ENCODE data around the gene HSPH1. TPM values are rescaled to one million over a fixed set of nuclear protein-coding genes. Genes with fewer than 3 reads are reported as not detected.

The HSPH1 gene
- 26.3 and 32.4 TPM in 2 replicates for total RNA-seq

DNA sequence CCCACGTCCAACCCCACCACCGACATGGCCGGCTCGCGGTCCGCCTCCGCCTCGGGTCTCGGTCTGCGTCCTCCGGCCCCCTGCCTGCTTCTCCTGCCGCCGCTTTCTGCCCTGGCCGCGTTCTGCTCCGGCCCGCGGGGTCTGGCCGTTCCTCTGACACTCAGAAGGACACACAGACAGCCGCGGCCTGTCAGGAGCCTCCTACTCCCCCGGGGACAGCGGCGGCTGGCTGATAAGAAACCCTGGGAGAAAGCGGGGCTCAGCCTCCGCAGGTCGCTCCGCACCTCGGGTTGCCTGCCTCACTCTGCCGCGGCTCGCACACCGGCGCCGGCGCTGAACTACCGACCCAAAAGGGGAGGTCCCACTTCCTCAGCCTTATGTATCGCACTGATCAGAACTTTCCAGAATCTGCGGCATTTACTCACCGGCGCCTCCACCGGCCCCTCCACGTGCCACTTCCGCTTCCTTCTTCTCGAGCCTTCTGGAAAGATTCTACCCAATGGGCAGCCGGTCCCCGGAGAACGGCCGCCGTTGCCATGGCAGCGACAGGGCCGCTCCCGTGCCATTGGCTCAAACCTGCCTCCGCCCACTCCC lies at the start of gene HSPH1:
TSS of gene HSPH1 (minus strand) at position 348 of the 594 bp plus-strand sequence. CDS start at position 26, 322 bp downstream.
- TF ChIP-seq, protein P1, sequence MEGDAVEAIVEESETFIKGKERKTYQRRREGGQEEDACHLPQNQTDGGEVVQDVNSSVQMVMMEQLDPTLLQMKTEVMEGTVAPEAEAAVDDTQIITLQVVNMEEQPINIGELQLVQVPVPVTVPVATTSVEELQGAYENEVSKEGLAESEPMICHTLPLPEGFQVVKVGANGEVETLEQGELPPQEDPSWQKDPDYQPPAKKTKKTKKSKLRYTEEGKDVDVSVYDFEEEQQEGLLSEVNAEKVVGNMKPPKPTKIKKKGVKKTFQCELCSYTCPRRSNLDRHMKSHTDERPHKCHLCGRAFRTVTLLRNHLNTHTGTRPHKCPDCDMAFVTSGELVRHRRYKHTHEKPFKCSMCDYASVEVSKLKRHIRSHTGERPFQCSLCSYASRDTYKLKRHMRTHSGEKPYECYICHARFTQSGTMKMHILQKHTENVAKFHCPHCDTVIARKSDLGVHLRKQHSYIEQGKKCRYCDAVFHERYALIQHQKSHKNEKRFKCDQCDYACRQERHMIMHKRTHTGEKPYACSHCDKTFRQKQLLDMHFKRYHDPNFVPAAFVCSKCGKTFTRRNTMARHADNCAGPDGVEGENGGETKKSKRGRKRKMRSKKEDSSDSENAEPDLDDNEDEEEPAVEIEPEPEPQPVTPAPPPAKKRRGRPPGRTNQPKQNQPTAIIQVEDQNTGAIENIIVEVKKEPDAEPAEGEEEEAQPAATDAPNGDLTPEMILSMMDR (IDR thresholded peaks at IDR 0.05; ENCODE audit: insufficient read depth, low read length, severe bottlenecking), result peak; percentile 25
- Histone ChIP-seq H3K36me3 (ENCODE audit: control insufficient read depth, insufficient read depth, low read length) (no peaks in the 10 kb centered on the region), H3K27me3 (ENCODE audit: control insufficient read depth, insufficient read depth, low read length) (no peaks in the 10 kb centered on the region), H3K4me3 (ENCODE audit: low read depth, low read length) (peak within 1 kb of the TSS; percentile 94)
- peak; percentile 93 for DNase-seq (ENCODE audit: low read depth)
- FAIRE-seq, result no peak

DNA sequence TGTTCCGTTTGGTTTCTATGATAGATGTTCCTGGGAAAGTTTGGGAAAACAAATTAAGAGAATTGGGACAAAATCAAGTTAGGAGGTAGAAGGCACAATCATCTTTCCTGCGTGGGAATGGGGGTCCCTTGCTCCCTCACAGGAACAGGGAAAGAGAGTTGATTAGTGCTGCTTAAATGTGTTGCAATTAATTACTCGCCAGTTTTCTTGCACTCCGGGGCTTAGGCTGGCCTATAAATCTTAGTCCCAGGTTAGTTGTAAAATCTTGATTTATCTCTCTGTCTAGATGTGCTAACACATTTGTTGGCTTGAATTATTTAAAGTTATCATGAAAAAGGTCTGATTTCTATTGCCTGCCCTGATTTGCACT lies 48.1 kb upstream of the HSPH1 start:
- TF ChIP-seq, protein P1 (IDR thresholded peaks at IDR 0.05; ENCODE audit: insufficient read depth, low read length, severe bottlenecking), result no peak
- FAIRE-seq (no peak), DNase-seq (ENCODE audit: low read depth) (no peak)
- no peaks in the 10 kb centered on the region for H3K36me3 ChIP-seq (ENCODE audit: control insufficient read depth, insufficient read depth, low read length)
- H3K27me3 ChIP-seq (ENCODE audit: control insufficient read depth, insufficient read depth, low read length), result no peaks in the 10 kb centered on the region
- H3K4me3 ChIP-seq (ENCODE audit: low read depth, low read length), result no peak overlapping the region

DNA sequence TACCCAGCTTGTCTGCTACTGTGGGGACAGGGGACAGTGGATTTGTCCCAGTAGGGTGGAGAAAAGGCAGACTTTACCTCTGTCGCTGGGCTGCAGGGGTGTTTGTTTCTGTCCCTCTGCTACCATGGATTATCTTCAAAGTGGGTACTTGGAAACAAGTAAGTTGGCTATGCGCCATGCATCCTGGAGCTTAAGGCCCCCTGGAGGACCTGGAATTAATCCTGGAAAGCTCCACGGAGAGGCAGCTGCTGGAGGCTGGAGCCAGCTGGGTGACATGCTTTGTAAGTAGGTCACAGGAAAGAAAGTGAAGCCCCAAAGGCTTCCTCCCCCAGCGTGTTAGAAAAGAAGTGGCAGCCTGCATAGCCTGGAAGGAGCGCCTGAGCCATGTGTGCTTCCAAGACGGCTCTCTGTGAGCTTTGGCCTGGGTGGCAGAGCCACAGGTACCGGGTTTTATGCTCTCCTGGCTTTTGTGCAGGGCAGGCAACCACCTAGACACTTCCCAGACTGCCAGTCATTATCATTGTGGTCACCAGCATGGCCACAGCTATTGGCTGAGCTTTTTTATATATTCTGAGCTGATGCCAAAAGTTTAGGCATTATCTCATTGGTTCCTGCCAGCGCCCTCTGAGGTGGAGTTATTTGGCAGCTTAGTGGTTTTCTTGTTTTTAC lies 47.6 kb upstream of the HSPH1 start:
- FAIRE-seq, result no peak

DNA sequence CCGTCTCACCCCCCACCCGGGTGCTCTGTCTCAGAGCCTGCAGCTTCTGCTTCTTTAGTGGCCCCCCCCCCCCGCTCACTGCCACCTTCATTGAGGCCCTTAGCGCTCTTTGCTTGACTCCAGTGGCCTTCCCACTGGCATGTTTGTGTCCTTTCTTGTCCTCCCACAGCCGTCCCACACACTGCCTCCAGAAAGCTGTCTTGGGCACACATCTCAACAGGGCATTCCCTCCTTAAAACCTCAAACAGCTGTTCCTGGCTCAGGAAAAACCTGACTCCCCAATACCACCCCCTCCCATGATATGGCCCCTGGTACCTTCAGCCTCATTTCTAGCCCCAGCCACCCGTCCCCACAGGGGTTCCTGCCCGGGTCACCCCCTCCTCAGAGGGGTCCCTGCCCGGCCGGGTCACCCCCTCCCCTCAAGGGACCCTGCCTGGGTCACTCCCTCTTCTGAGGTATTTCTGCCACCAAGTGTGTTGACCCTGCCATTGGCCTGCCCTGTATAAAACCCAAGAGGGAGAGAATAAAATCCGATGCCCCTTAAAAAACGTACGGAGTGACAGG lies 46.9 kb upstream of the HSPH1 start:
- FAIRE-seq, result no peak
- TF ChIP-seq, protein P1 (IDR thresholded peaks at IDR 0.05; ENCODE audit: insufficient read depth, low read length, severe bottlenecking), result no peak
- Histone ChIP-seq H3K36me3 (ENCODE audit: control insufficient read depth, insufficient read depth, low read length) (no peaks in the 10 kb centered on the region), H3K4me3 (ENCODE audit: low read depth, low read length) (no peak overlapping the region), H3K27me3 (ENCODE audit: control insufficient read depth, insufficient read depth, low read length) (no peaks in the 10 kb centered on the region)
- no peak for DNase-seq (ENCODE audit: low read depth)

More for the DNA sequence above, 47.6 kb upstream of the HSPH1 start:
- DNase-seq (ENCODE audit: low read depth), result no peak
- H3K4me3 ChIP-seq (ENCODE audit: low read depth, low read length), result no peak overlapping the region
- no peaks in the 10 kb centered on the region for H3K27me3 ChIP-seq (ENCODE audit: control insufficient read depth, insufficient read depth, low read length)
- TF ChIP-seq, protein P1 (IDR thresholded peaks at IDR 0.05; ENCODE audit: insufficient read depth, low read length, severe bottlenecking), result no peak
- no peaks in the 10 kb centered on the region for H3K36me3 ChIP-seq (ENCODE audit: control insufficient read depth, insufficient read depth, low read length)

DNA sequence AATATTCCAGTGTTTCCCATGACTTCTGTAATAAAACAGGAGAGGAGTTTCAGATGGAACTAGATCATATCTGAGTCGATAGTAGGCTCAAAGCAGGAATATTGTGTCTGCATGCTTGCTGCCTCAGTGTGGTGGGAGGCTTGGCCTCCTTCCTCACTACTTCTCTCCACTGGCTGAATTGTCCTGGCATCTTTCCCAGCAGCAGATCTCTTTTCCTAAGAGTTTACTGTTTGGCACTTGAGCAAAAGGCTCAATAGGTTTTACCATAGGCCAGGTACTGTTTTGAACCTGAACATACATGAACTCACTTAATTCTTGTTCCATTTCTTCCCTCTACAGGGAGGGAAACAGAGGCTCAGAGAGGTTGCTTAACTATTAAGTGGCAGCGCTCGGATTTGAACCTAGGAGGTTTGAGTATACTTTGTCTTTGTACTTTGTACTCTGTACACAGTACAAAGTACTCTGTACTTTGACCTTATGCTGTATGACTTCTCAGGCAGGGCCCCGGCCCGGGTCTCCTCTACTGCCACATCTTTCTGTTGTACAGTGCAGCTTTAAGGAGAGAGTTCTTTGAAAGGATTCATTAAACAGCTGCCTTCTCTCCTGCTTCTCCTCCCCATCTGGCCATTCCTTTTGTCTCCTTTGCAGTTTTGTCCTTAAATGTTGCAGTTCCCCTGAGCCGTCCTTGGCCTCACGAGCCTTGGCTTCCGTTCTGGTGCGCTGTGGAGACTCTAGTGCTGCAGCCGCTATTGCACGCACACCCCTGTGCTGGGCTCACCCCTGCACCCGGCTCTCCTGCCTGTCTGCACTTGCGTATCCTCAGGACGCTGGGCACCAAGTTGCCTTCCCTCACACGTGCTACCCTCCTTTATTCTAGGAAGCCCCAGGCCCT lies 46.2 kb upstream of the HSPH1 start:
- FAIRE-seq (no peak), DNase-seq (ENCODE audit: low read depth) (no peak)
- no peak overlapping the region for H3K4me3 ChIP-seq (ENCODE audit: low read depth, low read length)
- TF ChIP-seq, protein P1 (IDR thresholded peaks at IDR 0.05; ENCODE audit: insufficient read depth, low read length, severe bottlenecking), result no peak
- no peaks in the 10 kb centered on the region for H3K36me3 ChIP-seq (ENCODE audit: control insufficient read depth, insufficient read depth, low read length)
- H3K27me3 ChIP-seq (ENCODE audit: control insufficient read depth, insufficient read depth, low read length), result no peaks in the 10 kb centered on the region
